Endodermal cell (in vitro differentiated cells): Measurements from ENCODE around the gene CNFN. TPM values are rescaled to one million over a fixed set of nuclear protein-coding genes. Genes with fewer than 3 reads are reported as not detected.
A peak's percentile ranks its signal among the peaks of the same experiment; 100 is the strongest.

Source experiments
- DNase-seq: peaks from one replicate; pipeline ENCODE4 v3.0.0-alpha.2; 2017
- H3K27ac ChIP-seq: 2 replicates; pipeline ENCODE4 v1.5.1; 2013; ENCODE audit warnings: mild to moderate bottlenecking, low read depth, low read length, moderate library complexity
- H3K27me3 ChIP-seq: 2 replicates; pipeline ENCODE4 v1.6.1; 2013; ENCODE audit warnings: mild to moderate bottlenecking, low read length, moderate library complexity; ENCODE audit not compliant: insufficient read depth, control insufficient read depth, poor library complexity, severe bottlenecking
- H3K36me3 ChIP-seq: 2 replicates; pipeline ENCODE4 v1.7.0; 2013; ENCODE audit warnings: mild to moderate bottlenecking, low read length, moderate library complexity; ENCODE audit not compliant: control insufficient read depth, insufficient read depth
- H3K4me1 ChIP-seq: one replicate; pipeline ENCODE4 v1.7.0; 2013; ENCODE audit warnings: low read length; ENCODE audit not compliant: control insufficient read depth, insufficient read depth
- H3K4me3 ChIP-seq: 2 replicates; pipeline ENCODE4 v1.5.1; 2013; ENCODE audit warnings: mild to moderate bottlenecking, low read length, moderate library complexity
- H3K9ac ChIP-seq: 2 replicates; pipeline ENCODE4 v1.6.1; 2013; ENCODE audit warnings: mild to moderate bottlenecking, low read length, moderate library complexity; ENCODE audit not compliant: poor library complexity, severe bottlenecking; ENCODE audit errors: extremely low read depth
- H3K9me3 ChIP-seq: 2 replicates; pipeline ENCODE4 v1.6.1; 2013; ENCODE audit warnings: mild to moderate bottlenecking, low read length, moderate library complexity; ENCODE audit not compliant: control insufficient read depth
- H3K27ac Mint-ChIP-seq: 2 replicates; pipeline ENCODE4 v1.8.0; 2020; ENCODE audit warnings: mixed read lengths
- H3K27me3 Mint-ChIP-seq: 2 replicates; pipeline ENCODE4 v1.8.0; 2021; ENCODE audit warnings: mild to moderate bottlenecking, mixed read lengths; ENCODE audit not compliant: insufficient read depth
- H3K36me3 Mint-ChIP-seq: 2 replicates; pipeline ENCODE4 v1.8.0; 2020; ENCODE audit warnings: low read depth, mixed read lengths
- H3K4me1 Mint-ChIP-seq: 2 replicates; pipeline ENCODE4 v1.8.0; 2020; ENCODE audit warnings: mixed read lengths
- H3K4me3 Mint-ChIP-seq: 2 replicates; pipeline ENCODE4 v1.8.0; 2020; ENCODE audit warnings: mild to moderate bottlenecking, moderate library complexity, mixed read lengths
- H3K9me3 Mint-ChIP-seq: 2 replicates; pipeline ENCODE4 v1.8.0; 2020; ENCODE audit warnings: mild to moderate bottlenecking, mixed read lengths
- CTCF ChIP-seq: fragments of 200-600 bp; sonication (generic); conservative IDR thresholded peaks from 2 replicates; pipeline ENCODE4 v1.5.0; 2021; ENCODE audit warnings: antibody characterized with exemption, mild to moderate bottlenecking
- WGBS, 2 experiments: methylation state at CpG; one replicate each; pipeline versions ENCODE4 v1.1.5 to v1.1.7; 2013; ENCODE audit warnings: missing lambda C conversion rate in 2 of 2, mixed read lengths in 1 of 2; ENCODE audit not compliant: insufficient coverage in 1 of 2, insufficient read length in 1 of 2; 5-methylcytosine and 5-hydroxymethylcytosine counted together
- total RNA-seq, 2 donors: library from RNA; stranded (reverse); fragmentation: NEBNext Ultra II Directional in 1 of 2; extraction: Animal tissue kit (Norgen Biotek cat#: 25700) in 1 of 2; gene quantifications; 2 replicates in 1 of 2; 3 replicates in 1 of 2; pipeline ENCODE4 v1.2.1, GENCODE V29; 2021

CNFN gene
- total RNA-seq, 2 donors from 2014 or later: 5.0 to 6.6 TPM

GRCh38 chr19:42422092-42422900 is 32.2 kb upstream of the CNFN start:
- no peak overlapping the region for H3K9ac ChIP-seq
- DNase-seq: no peak
- WGBS, 2 experiments: 80 to 84% methylated on average over 8 to 17 of the region's 17 CpGs
- no peak for TF ChIP-seq CTCF
- no peaks in the 10 kb centered on the region for H3K9me3 ChIP-seq
- Mint-ChIP-seq H3K4me3 (peak overlapping the region; percentile 67), H3K36me3 (peaks cover 3% of the 10 kb centered on the region), H3K4me1 (peaks cover 3% of the 10 kb centered on the region), H3K9me3 (peaks cover 7% of the 10 kb centered on the region), H3K27me3 (peaks cover 91% of the 10 kb centered on the region), H3K27ac (no peak overlapping the region)
- no peaks in the 10 kb centered on the region for H3K4me1 ChIP-seq
- H3K27ac ChIP-seq: no peak overlapping the region
- H3K27me3 ChIP-seq: peaks cover 26% of the 10 kb centered on the region
- H3K4me3 ChIP-seq: peak overlapping the region; percentile 82
- H3K36me3 ChIP-seq: no peaks in the 10 kb centered on the region

GRCh38 chr19:42421591-42422031 is 31.5 kb upstream of the CNFN start:
- Histone ChIP-seq H3K36me3 (no peaks in the 10 kb centered on the region), H3K4me1 (no peaks in the 10 kb centered on the region), H3K9me3 (no peaks in the 10 kb centered on the region), H3K4me3 (no peak overlapping the region), H3K9ac (no peak overlapping the region), H3K27me3 (peaks cover 26% of the 10 kb centered on the region), H3K27ac (no peak overlapping the region)
- H3K36me3 Mint-ChIP-seq: peaks cover 3% of the 10 kb centered on the region
- no peak overlapping the region for H3K27ac Mint-ChIP-seq
- 87 to 97% methylated on average over 7 to 9 of the region's 9 CpGs for WGBS, 2 experiments
- DNase-seq: no peak
- H3K27me3 Mint-ChIP-seq: peaks cover 88% of the 10 kb centered on the region
- H3K4me1 Mint-ChIP-seq: peaks cover 3% of the 10 kb centered on the region
- no peak for TF ChIP-seq CTCF
- peaks cover 7% of the 10 kb centered on the region for H3K9me3 Mint-ChIP-seq
- no peak overlapping the region for H3K4me3 Mint-ChIP-seq

GRCh38 chr19:42421101-42421500 is 31.0 kb upstream of the CNFN start:
- Mint-ChIP-seq H3K4me3 (no peak overlapping the region), H3K9me3 (peaks cover 7% of the 10 kb centered on the region), H3K27me3 (peaks cover 88% of the 10 kb centered on the region), H3K36me3 (peaks cover 3% of the 10 kb centered on the region), H3K27ac (no peak overlapping the region), H3K4me1 (peaks cover 3% of the 10 kb centered on the region)
- no peak for DNase-seq
- Histone ChIP-seq H3K27me3 (peaks cover 26% of the 10 kb centered on the region), H3K4me3 (no peak overlapping the region), H3K27ac (no peak overlapping the region), H3K9ac (no peak overlapping the region), H3K36me3 (no peaks in the 10 kb centered on the region), H3K4me1 (no peaks in the 10 kb centered on the region), H3K9me3 (no peaks in the 10 kb centered on the region)
- 90 to 96% methylated on average over 3 to 4 of the region's 4 CpGs for WGBS, 2 experiments
- no peak for TF ChIP-seq CTCF
